ENCODE data around the gene DDX59.
A peak's percentile ranks its signal among the peaks of the same experiment; 100 is the strongest.
"Not testable (repeated sequence)": the region's sequence is repeated elsewhere in the genome, so short reads cannot be mapped to it uniquely, and the experiment has no call there.

Gene DDX59

DNA sequence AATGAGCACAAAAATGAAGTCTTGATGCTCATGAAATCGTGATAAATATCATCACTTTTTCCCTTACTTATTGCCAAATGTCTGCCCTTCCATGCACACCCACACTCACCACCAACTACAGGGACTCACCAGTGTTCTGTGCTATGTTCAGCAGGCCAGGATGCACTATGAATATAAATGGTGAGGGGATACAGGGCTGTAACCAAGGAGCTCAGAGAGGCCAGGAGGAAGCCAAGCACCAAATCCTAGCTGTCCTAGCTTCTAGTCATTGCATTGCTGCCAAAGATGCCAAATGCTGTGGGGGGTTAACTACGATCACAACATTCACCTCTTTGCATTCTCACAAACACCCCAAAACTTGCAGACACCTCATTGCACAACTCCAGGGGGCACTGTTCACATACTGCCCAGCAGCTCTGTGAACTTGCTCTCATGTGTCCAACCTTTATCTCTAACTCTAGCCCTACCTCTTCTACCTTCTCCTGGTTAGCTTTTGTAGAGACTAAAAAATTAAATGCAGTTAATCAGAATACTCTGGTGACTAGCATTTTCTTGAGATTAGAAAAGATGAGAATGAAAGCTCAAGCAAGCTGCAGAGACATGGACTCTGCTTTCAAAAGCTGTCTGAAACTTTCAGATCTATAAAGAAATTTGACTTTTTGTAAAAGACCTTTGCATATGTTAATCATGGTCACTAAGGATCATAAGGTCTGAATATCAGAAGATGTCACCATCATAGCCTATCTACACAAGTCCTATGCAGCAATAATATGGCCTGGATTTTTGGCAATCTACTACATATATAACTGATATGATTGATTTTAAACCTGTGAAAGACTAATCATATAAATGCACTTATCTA lies 35.2 kb downstream of the DDX59 start:
- H3K4me3 ChIP-seq (ENCODE audit: low read depth in 1 of 2, low read length in 2 of 2) = no peak overlapping the region
- H4K20me1 ChIP-seq (ENCODE audit: insufficient read depth, low read length) = no peaks in the 10 kb centered on the region

DNA sequence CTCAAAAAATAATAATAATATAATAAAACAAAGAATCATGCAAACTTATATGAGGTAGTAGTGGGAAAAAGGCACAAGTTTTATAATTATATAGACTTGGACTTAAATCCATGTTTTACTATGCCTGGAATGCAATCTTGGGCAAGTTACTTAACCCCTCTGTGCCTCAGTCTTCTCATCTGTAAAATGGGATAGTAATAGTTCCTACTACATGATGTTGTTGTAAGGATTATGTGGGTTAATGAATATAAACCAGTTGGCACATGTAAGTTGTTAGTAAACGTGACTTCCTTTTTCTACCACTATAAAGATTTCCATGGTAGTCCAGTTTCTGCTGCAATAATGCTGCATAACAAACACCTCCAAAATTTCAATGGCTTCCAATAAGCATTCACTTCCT lies 38.3 kb downstream of the DDX59 start:
- H3K36me3 ChIP-seq (ENCODE audit: insufficient read depth, low read length) = no peaks in the 10 kb centered on the region
- H3K4me3 ChIP-seq (ENCODE audit: low read depth in 1 of 2, low read length in 2 of 2) = no peak overlapping the region
- DNase-seq (no peak), ATAC-seq (ENCODE audit: insufficient read depth, low read depth) (no peak)
- H3K9me3 ChIP-seq (ENCODE audit: insufficient read depth, low read length, severe bottlenecking) = no peaks in the 10 kb centered on the region
- no peaks in the 10 kb centered on the region for H3K4me1 ChIP-seq (ENCODE audit: insufficient read depth, low read length)
- H3K4me2 ChIP-seq (ENCODE audit: insufficient read depth, low read length) = no peak overlapping the region
- no peaks in the 10 kb centered on the region for H3K79me2 ChIP-seq (ENCODE audit: insufficient read depth, low read length)
- H3K9ac ChIP-seq (ENCODE audit: low read depth, low read length) = no peak overlapping the region
- no peak overlapping the region for H3K27ac ChIP-seq (ENCODE audit: low read length)
- H3K27me3 ChIP-seq (ENCODE audit: insufficient read depth, low read length, poor library complexity) = no peaks in the 10 kb centered on the region
- no peak for TF ChIP-seq CTCF (IDR thresholded peaks at IDR 0.05; ENCODE audit: borderline replicate concordance, extremely low read depth, low read length, poor library complexity, severe bottlenecking)
- no peaks in the 10 kb centered on the region for H4K20me1 ChIP-seq (ENCODE audit: insufficient read depth, low read length)
- no peak overlapping the region for H2AFZ ChIP-seq (ENCODE audit: low read depth, low read length)

More for the DNA sequence above, 35.2 kb downstream of the DDX59 start:
- Histone ChIP-seq H3K27ac (ENCODE audit: low read length) (no peak overlapping the region), H3K27me3 (ENCODE audit: insufficient read depth, low read length, poor library complexity) (no peaks in the 10 kb centered on the region), H3K9me3 (ENCODE audit: insufficient read depth, low read length, severe bottlenecking) (no peaks in the 10 kb centered on the region), H3K9ac (ENCODE audit: low read depth, low read length) (no peak overlapping the region), H2AFZ (ENCODE audit: low read depth, low read length) (no peak overlapping the region), H3K4me1 (ENCODE audit: insufficient read depth, low read length) (no peaks in the 10 kb centered on the region), H3K4me2 (ENCODE audit: insufficient read depth, low read length) (no peak overlapping the region), H3K79me2 (ENCODE audit: insufficient read depth, low read length) (no peaks in the 10 kb centered on the region), H3K36me3 (ENCODE audit: insufficient read depth, low read length) (no peaks in the 10 kb centered on the region)
- no peak for DNase-seq
- no peak for ATAC-seq (ENCODE audit: insufficient read depth, low read depth)
- TF ChIP-seq CTCF (IDR thresholded peaks at IDR 0.05; ENCODE audit: borderline replicate concordance, extremely low read depth, low read length, poor library complexity, severe bottlenecking) = peak; percentile 47
- no peak for TF ChIP-seq EZH2 (IDR thresholded peaks at IDR 0.05; ENCODE audit: borderline replicate concordance, low read depth, low read length, severe bottlenecking)

- H3K4me3 ChIP-seq (ENCODE audit: low read depth in 1 of 2, low read length in 2 of 2); H4K20me1 ChIP-seq (ENCODE audit: insufficient read depth, low read length); H3K27me3 ChIP-seq (ENCODE audit: insufficient read depth, low read length, poor library complexity); H3K79me2 ChIP-seq (ENCODE audit: insufficient read depth, low read length); H3K4me1 ChIP-seq (ENCODE audit: insufficient read depth, low read length); H3K9ac ChIP-seq (ENCODE audit: low read depth, low read length); H3K27ac ChIP-seq (ENCODE audit: low read length); ATAC-seq (ENCODE audit: insufficient read depth, low read depth); DNase-seq; H3K36me3 ChIP-seq (ENCODE audit: insufficient read depth, low read length); H3K4me2 ChIP-seq (ENCODE audit: insufficient read depth, low read length); H2AFZ ChIP-seq (ENCODE audit: low read depth, low read length); H3K9me3 ChIP-seq (ENCODE audit: insufficient read depth, low read length, severe bottlenecking): not testable (repeated sequence)
Observed at GRCh38 chr1:200630515-200630899, 39.2 kb downstream of the DDX59 start.

DNA sequence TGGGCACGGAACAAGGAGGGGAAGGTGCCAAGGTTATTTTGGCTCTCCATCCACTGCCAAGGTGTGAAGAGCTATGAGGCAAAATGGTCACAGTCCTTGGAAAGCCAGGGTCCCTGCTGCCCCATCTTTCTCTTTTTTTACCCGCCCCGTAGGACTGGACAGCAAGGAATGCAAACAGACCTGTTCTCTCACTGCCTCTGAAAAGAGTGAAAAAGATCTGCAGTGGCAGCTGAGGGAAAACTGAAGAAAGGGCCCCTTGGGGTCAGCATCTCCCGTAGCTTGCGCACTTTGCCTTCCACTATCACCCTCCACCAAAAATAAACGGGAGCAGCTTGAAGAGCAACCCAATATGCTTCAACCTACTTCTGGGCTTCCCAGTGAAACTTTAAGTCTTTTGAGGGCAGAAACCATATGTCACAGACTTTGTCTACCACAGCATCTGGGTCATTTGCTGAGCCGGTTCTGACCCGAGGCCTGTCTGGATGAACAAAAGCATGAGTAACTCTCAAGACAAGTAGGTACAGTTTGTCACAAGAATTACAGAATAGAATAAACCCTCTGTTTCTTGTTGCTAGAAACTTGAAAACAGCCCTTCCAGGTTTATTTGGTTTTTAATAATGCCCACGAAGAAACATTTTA lies 39.7 kb downstream of the DDX59 start:
- Histone ChIP-seq H3K9me3 (ENCODE audit: insufficient read depth, low read length, severe bottlenecking) (no peaks in the 10 kb centered on the region), H3K27ac (ENCODE audit: low read length) (no peak overlapping the region), H3K27me3 (ENCODE audit: insufficient read depth, low read length, poor library complexity) (no peaks in the 10 kb centered on the region), H3K4me3 (ENCODE audit: low read depth in 1 of 2, low read length in 2 of 2) (no peak overlapping the region), H4K20me1 (ENCODE audit: insufficient read depth, low read length) (no peaks in the 10 kb centered on the region), H2AFZ (ENCODE audit: low read depth, low read length) (no peak overlapping the region), H3K4me2 (ENCODE audit: insufficient read depth, low read length) (no peak overlapping the region), H3K79me2 (ENCODE audit: insufficient read depth, low read length) (no peaks in the 10 kb centered on the region), H3K36me3 (ENCODE audit: insufficient read depth, low read length) (no peaks in the 10 kb centered on the region), H3K9ac (ENCODE audit: low read depth, low read length) (no peak overlapping the region), H3K4me1 (ENCODE audit: insufficient read depth, low read length) (peaks cover 8% of the 10 kb centered on the region)
- TF ChIP-seq CTCF (IDR thresholded peaks at IDR 0.05; ENCODE audit: borderline replicate concordance, extremely low read depth, low read length, poor library complexity, severe bottlenecking) (no peak), EZH2 (IDR thresholded peaks at IDR 0.05; ENCODE audit: borderline replicate concordance, low read depth, low read length, severe bottlenecking) (no peak)
- no peak for DNase-seq
- ATAC-seq (ENCODE audit: insufficient read depth, low read depth) = no peak

Measured in DND-41 (cell line).